Loucy (cell line): Measurements from ENCODE around the gene PSD2.

ENCODE experiments used
- CTCF ChIP-seq: fragments of 200-600 bp; sonication (generic); conservative IDR thresholded peaks from 2 replicates; pipeline ENCODE4 v1.5.1; 2014; ENCODE audit warnings: mild to moderate bottlenecking, antibody characterized with exemption, low read length
- EZH2phosphoT487 ChIP-seq: fragments of 200-600 bp; IDR thresholded peaks from 2 replicates; pipeline ENCODE4 v1.6.1; 2018; ENCODE audit warnings: antibody characterized with exemption, mild to moderate bottlenecking, moderate library complexity, borderline replicate concordance

- TF ChIP-seq EZH2phosphoT487 (no peak), CTCF (no peak)
Measured at GRCh38 chr5:139820130-139820529, 24.5 kb downstream of the PSD2 start.
